Measurements from ENCODE around the gene RERE.

DNA sequence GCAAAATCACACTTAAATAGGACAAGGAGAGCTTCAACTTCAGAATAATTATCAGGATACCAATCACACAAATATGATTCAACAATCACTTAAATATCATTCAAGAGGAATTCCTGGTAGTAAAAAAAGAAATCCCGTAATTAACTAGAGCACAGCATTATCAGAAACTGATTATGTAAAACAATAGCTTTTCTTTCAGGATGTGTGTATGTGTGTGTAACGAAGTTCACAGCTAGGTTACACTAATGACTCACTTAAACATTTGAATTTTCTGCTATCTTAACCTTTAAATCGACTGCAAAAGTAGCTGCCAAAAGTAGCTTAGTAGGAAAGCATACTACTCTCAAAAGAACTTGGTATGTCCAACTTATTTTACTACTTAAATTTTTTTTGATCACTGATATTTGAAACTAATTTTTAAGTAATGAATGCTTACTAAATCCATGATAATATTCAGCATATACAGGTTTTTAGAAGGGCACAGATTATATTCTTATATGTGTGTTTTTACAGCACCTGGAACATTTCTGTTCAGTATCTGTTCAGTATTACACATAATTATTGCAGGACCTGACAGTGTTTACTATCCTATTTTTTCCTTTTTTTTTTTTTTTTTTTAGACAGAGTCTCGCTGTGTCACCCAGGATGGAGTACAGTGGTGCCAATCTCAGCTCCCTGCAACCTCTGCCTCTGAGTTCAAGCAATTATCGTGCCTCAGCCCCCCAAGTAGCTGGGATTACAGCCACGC, 4.2 kb downstream of the RERE start:
- TF ChIP-seq POLR2A (IDR thresholded peaks at IDR 0.05; ENCODE audit: borderline replicate concordance, extremely low read depth, insufficient read depth, insufficient read length) (no peak), JUND (IDR thresholded peaks at IDR 0.05) (no peak)
- TF ChIP-seq, protein P1, sequence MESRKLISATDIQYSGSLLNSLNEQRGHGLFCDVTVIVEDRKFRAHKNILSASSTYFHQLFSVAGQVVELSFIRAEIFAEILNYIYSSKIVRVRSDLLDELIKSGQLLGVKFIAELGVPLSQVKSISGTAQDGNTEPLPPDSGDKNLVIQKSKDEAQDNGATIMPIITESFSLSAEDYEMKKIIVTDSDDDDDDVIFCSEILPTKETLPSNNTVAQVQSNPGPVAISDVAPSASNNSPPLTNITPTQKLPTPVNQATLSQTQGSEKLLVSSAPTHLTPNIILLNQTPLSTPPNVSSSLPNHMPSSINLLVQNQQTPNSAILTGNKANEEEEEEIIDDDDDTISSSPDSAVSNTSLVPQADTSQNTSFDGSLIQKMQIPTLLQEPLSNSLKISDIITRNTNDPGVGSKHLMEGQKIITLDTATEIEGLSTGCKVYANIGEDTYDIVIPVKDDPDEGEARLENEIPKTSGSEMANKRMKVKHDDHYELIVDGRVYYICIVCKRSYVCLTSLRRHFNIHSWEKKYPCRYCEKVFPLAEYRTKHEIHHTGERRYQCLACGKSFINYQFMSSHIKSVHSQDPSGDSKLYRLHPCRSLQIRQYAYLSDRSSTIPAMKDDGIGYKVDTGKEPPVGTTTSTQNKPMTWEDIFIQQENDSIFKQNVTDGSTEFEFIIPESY (IDR thresholded peaks at IDR 0.05; ENCODE audit: extremely low read depth, insufficient replicate concordance, low read length) = no peak
- TF ChIP-seq, protein P2, sequence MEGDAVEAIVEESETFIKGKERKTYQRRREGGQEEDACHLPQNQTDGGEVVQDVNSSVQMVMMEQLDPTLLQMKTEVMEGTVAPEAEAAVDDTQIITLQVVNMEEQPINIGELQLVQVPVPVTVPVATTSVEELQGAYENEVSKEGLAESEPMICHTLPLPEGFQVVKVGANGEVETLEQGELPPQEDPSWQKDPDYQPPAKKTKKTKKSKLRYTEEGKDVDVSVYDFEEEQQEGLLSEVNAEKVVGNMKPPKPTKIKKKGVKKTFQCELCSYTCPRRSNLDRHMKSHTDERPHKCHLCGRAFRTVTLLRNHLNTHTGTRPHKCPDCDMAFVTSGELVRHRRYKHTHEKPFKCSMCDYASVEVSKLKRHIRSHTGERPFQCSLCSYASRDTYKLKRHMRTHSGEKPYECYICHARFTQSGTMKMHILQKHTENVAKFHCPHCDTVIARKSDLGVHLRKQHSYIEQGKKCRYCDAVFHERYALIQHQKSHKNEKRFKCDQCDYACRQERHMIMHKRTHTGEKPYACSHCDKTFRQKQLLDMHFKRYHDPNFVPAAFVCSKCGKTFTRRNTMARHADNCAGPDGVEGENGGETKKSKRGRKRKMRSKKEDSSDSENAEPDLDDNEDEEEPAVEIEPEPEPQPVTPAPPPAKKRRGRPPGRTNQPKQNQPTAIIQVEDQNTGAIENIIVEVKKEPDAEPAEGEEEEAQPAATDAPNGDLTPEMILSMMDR (IDR thresholded peaks at IDR 0.05 in 2 of 3, conservative IDR thresholded peaks at IDR 0.05 in 1 of 3; ENCODE audit: borderline replicate concordance in 1 of 3, insufficient read depth in 1 of 3, low read depth in 2 of 3, low read length in 2 of 3) = no peak
